HG03460 (cell line): ENCODE data around the gene GOLGA6A.
"Not testable (repeated sequence)": the region's sequence is repeated elsewhere in the genome, so short reads cannot be mapped to it uniquely, and the experiment has no call there.

Experiments used
- ATAC-seq: cut with Tn5 transposase; IDR thresholded peaks from one replicate; pipeline ENCODE4 v1.9.1; 2021; ENCODE audit not compliant: unreplicated experiment

Gene GOLGA6A

GRCh38 chr15:74108611-74109010 lies 26.3 kb upstream of the GOLGA6A start:
- ATAC-seq: not testable (repeated sequence)

GRCh38 chr15:74108111-74108510 lies 25.8 kb upstream of the GOLGA6A start:
- no peak for ATAC-seq

GRCh38 chr15:74099963-74100733 lies 17.8 kb upstream of the GOLGA6A start:
- ATAC-seq: peak; percentile 71

GRCh38 chr15:74096753-74097474 lies 14.6 kb upstream of the GOLGA6A start:
- ATAC-seq: not testable (repeated sequence)

GRCh38 chr15:74095610-74096009 lies 13.3 kb upstream of the GOLGA6A start:
- ATAC-seq: not testable (repeated sequence)

GRCh38 chr15:74094567-74094966 lies 12.2 kb upstream of the GOLGA6A start:
- not testable (repeated sequence) for ATAC-seq

GRCh38 chr15:74075781-74076180 lies 6.6 kb downstream of the GOLGA6A start:
- not testable (repeated sequence) for ATAC-seq

GRCh38 chr15:74072614-74073337 lies 9.6 kb downstream of the GOLGA6A start:
- not testable (repeated sequence) for ATAC-seq

GRCh38 chr15:74072132-74072531 lies 10.2 kb downstream of the GOLGA6A start:
- ATAC-seq: not testable (repeated sequence)

- not testable (repeated sequence) for ATAC-seq
Observed at GRCh38 chr15:74071645-74072044, 10.7 kb downstream of the GOLGA6A start.

GRCh38 chr15:74065684-74066411 lies 16.5 kb downstream of the GOLGA6A start:
- peak; percentile 68 for ATAC-seq

GRCh38 chr15:74064822-74065221 lies 17.5 kb downstream of the GOLGA6A start:
- ATAC-seq: not testable (repeated sequence)

- ATAC-seq: not testable (repeated sequence)
Observed at GRCh38 chr15:74064183-74064582, 18.2 kb downstream of the GOLGA6A start.

GRCh38 chr15:74063425-74064146 lies 18.8 kb downstream of the GOLGA6A start:
- not testable (repeated sequence) for ATAC-seq

- ATAC-seq: no peak
Observed at GRCh38 chr15:74062671-74063070, 19.7 kb downstream of the GOLGA6A start.

- no peak for ATAC-seq
Observed at GRCh38 chr15:74062236-74062635, 20.1 kb downstream of the GOLGA6A start.

GRCh38 chr15:74060251-74060650 lies 22.1 kb downstream of the GOLGA6A start:
- no peak for ATAC-seq

- not testable (repeated sequence) for ATAC-seq
Observed at GRCh38 chr15:74059050-74059833, 23.1 kb downstream of the GOLGA6A start.

- not testable (repeated sequence) for ATAC-seq
Observed at GRCh38 chr15:74056330-74056729, 26.0 kb downstream of the GOLGA6A start.
